H1 (cell line): Measurements from ENCODE around the gene PEX6. TPM values are rescaled to one million over a fixed set of nuclear protein-coding genes. Genes with fewer than 3 reads are reported as not detected.

ENCODE experiments used
- BCL11A ChIP-seq, 2 experiments: IDR thresholded peaks; one replicate each; pipeline ENCODE4 v1.6.1; 2011; ENCODE audit warnings: low read depth in 2 of 2, low read length in 2 of 2, mild to moderate bottlenecking in 2 of 2
- GABPA ChIP-seq: IDR thresholded peaks from 2 replicates; pipeline ENCODE4 v1.6.1; 2011; ENCODE audit warnings: mild to moderate bottlenecking, low read length, moderate library complexity, borderline replicate concordance; ENCODE audit not compliant: insufficient read depth
- KDM1A ChIP-seq: fragments of 200-600, 300-600 bp; sonication (generic); IDR thresholded peaks from 2 replicates; pipeline ENCODE4 v1.7.1; 2016; ENCODE audit warnings: mild to moderate bottlenecking, low read length, borderline replicate concordance
- polyA plus RNA-seq, 7 experiments: library from polyadenylated mRNA; depleted of rRNA in 3 of 7; stranded (reverse) in 5 of 7; unstranded in 2 of 7; fragments of >200 nt in 5 of 7; fragments of 200-250 nt in 2 of 7; gene quantifications; 1 replicate in 5 of 7; 2 replicates in 1 of 7; 4 replicates in 1 of 7; pipeline versions ENCODE4 v1.2.1 to v1.2.3, GENCODE V29; 2011 to 2013; ENCODE audit warnings: missing spikeins in 2 of 7, mixed read lengths in 2 of 7
- total RNA-seq: library from RNA; stranded (reverse); fragmentation: NEBNext Ultra II Directional; extraction: Animal tissue kit (Norgen Biotek cat#: 25700); gene quantifications from 2 replicates; pipeline ENCODE4 v1.2.1, GENCODE V29; 2021

PEX6 gene
- total and polyA plus RNA-seq, 2 of the 8 experiments (the other 6 are each of a cell fraction or from before 2014, with no cell fraction given) = 6.4 to 12.5 TPM

- no peak for TF ChIP-seq KDM1A
- no peak for TF ChIP-seq BCL11A (IDR thresholded peaks at IDR 0.05; ENCODE audit: low read depth in 2 of 2, low read length in 2 of 2)
- TF ChIP-seq GABPA = no peak
Observed at GRCh38 chr6:43016943-43017334, 38.0 kb upstream of the PEX6 start (continued).
